ENCODE measurements around the gene CHAT.

Gene CHAT

GRCh38 chr10:49633327-49634068, 19.7 kb downstream of the CHAT start:
- H3K79me2 ChIP-seq (ENCODE audit: control insufficient read depth, low read length), result no peaks in the 10 kb centered on the region
- TF ChIP-seq, protein P1, sequence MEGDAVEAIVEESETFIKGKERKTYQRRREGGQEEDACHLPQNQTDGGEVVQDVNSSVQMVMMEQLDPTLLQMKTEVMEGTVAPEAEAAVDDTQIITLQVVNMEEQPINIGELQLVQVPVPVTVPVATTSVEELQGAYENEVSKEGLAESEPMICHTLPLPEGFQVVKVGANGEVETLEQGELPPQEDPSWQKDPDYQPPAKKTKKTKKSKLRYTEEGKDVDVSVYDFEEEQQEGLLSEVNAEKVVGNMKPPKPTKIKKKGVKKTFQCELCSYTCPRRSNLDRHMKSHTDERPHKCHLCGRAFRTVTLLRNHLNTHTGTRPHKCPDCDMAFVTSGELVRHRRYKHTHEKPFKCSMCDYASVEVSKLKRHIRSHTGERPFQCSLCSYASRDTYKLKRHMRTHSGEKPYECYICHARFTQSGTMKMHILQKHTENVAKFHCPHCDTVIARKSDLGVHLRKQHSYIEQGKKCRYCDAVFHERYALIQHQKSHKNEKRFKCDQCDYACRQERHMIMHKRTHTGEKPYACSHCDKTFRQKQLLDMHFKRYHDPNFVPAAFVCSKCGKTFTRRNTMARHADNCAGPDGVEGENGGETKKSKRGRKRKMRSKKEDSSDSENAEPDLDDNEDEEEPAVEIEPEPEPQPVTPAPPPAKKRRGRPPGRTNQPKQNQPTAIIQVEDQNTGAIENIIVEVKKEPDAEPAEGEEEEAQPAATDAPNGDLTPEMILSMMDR (IDR thresholded peaks at IDR 0.05; ENCODE audit: low read depth, low read length, poor library complexity, severe bottlenecking), result no peak
- no peak for TF ChIP-seq EZH2phosphoT487 (IDR thresholded peaks at IDR 0.05; ENCODE audit: borderline replicate concordance, low read length)
- H3K27me3 ChIP-seq (ENCODE audit: control insufficient read depth, low read length), result peaks cover 17% of the 10 kb centered on the region
- H3K27ac ChIP-seq (ENCODE audit: low read depth, low read length), result no peak overlapping the region
- H3K36me3 ChIP-seq (ENCODE audit: control insufficient read depth, low read length), result no peaks in the 10 kb centered on the region
- H3K4me1 ChIP-seq (ENCODE audit: control insufficient read depth, low read length), result no peaks in the 10 kb centered on the region
- H3K4me3 ChIP-seq (ENCODE audit: low read length), result no peak overlapping the region
- H3K9me3 ChIP-seq (ENCODE audit: control insufficient read depth, insufficient read depth, low read length), result no peaks in the 10 kb centered on the region
- H4K20me1 ChIP-seq (ENCODE audit: control insufficient read depth, insufficient read depth, low read depth, low read length), result no peaks in the 10 kb centered on the region
- H3K4me2 ChIP-seq (ENCODE audit: low read length), result no peak overlapping the region
- H3F3A ChIP-seq (ENCODE audit: control insufficient read depth, insufficient read depth), result no peaks in the 10 kb centered on the region
- H3K9me2 ChIP-seq (replicated peaks; ENCODE audit: control insufficient read depth, low read length), result no peaks in the 10 kb centered on the region

- Histone ChIP-seq H3K4me2 (ENCODE audit: low read length) (no peak overlapping the region), H3K79me2 (ENCODE audit: control insufficient read depth, low read length) (no peaks in the 10 kb centered on the region), H3K9me3 (ENCODE audit: control insufficient read depth, insufficient read depth, low read length) (no peaks in the 10 kb centered on the region), H4K20me1 (ENCODE audit: control insufficient read depth, insufficient read depth, low read depth, low read length) (no peaks in the 10 kb centered on the region), H3F3A (ENCODE audit: control insufficient read depth, insufficient read depth) (no peaks in the 10 kb centered on the region), H3K36me3 (ENCODE audit: control insufficient read depth, low read length) (no peaks in the 10 kb centered on the region), H3K4me3 (ENCODE audit: low read length) (no peak overlapping the region), H3K4me1 (ENCODE audit: control insufficient read depth, low read length) (no peaks in the 10 kb centered on the region), H3K27me3 (ENCODE audit: control insufficient read depth, low read length) (peaks cover 17% of the 10 kb centered on the region), H3K27ac (ENCODE audit: low read depth, low read length) (no peak overlapping the region), H3K9me2 (replicated peaks; ENCODE audit: control insufficient read depth, low read length) (no peaks in the 10 kb centered on the region)
- TF ChIP-seq, protein P1 (IDR thresholded peaks at IDR 0.05; ENCODE audit: low read depth, low read length, poor library complexity, severe bottlenecking), result no peak
- no peak for TF ChIP-seq EZH2phosphoT487 (IDR thresholded peaks at IDR 0.05; ENCODE audit: borderline replicate concordance, low read length)
Observed at GRCh38 chr10:49634069-49634660, 20.3 kb downstream of the CHAT start.

DNA sequence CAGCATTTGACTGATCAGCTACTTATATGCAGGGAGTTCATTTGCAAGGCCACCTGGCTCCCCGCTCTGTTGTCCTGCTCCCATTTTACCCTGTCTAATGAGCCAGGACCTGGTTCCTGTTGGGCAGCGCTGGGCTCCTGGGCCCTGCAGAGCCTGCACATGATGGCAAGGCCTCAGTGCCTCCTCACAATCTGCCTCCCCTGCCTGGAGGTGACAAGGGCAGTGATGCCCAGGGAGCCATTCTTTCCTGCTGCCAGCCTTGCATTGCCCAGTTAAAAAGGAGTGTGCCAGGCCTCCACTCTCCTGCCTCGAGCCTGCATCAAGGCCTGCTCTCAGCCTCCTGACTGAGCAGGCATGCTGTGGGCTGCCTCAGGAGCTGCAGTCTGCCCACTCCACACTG, 28.5 kb downstream of the CHAT start:
- no peaks in the 10 kb centered on the region for H3K79me2 ChIP-seq (ENCODE audit: control insufficient read depth, low read length)
- peaks cover 5% of the 10 kb centered on the region for H3K27me3 ChIP-seq (ENCODE audit: control insufficient read depth, low read length)
- H3K27ac ChIP-seq (ENCODE audit: low read depth, low read length), result no peak overlapping the region
- H3K36me3 ChIP-seq (ENCODE audit: control insufficient read depth, low read length), result no peaks in the 10 kb centered on the region
- no peaks in the 10 kb centered on the region for H3K9me3 ChIP-seq (ENCODE audit: control insufficient read depth, insufficient read depth, low read length)
- H3K4me1 ChIP-seq (ENCODE audit: control insufficient read depth, low read length), result peaks cover under 1% of the 10 kb centered on the region
- no peaks in the 10 kb centered on the region for H3F3A ChIP-seq (ENCODE audit: control insufficient read depth, insufficient read depth)
- H3K9me2 ChIP-seq (replicated peaks; ENCODE audit: control insufficient read depth, low read length), result no peaks in the 10 kb centered on the region
- TF ChIP-seq EZH2phosphoT487 (IDR thresholded peaks at IDR 0.05; ENCODE audit: borderline replicate concordance, low read length), result no peak
- TF ChIP-seq, protein P1 (IDR thresholded peaks at IDR 0.05; ENCODE audit: low read depth, low read length, poor library complexity, severe bottlenecking), result no peak
- no peaks in the 10 kb centered on the region for H4K20me1 ChIP-seq (ENCODE audit: control insufficient read depth, insufficient read depth, low read depth, low read length)
- no peak overlapping the region for H3K4me2 ChIP-seq (ENCODE audit: low read length)
- no peak overlapping the region for H3K4me3 ChIP-seq (ENCODE audit: low read length)
